Stomach smooth muscle (tissue), 2 donors: ENCODE measurements around the gene NKX3-2.
"Not testable (repeated sequence)": the region's sequence is repeated elsewhere in the genome, so short reads cannot be mapped to it uniquely, and the experiment has no call there.

Experiments
- H3K27ac ChIP-seq: one replicate; pipeline ENCODE4 v1.7.0; 2013; ENCODE audit warnings: mild to moderate bottlenecking, low read length, inconsistent platforms
- H3K27me3 ChIP-seq, 2 donors: one replicate each; pipeline ENCODE4 v1.7.0; 2013; ENCODE audit warnings: low read length in 2 of 2; ENCODE audit not compliant: insufficient read depth in 2 of 2, control insufficient read depth in 1 of 2
- H3K36me3 ChIP-seq, 2 donors: one replicate each; pipeline ENCODE4 v1.7.0; 2013; ENCODE audit warnings: low read length in 2 of 2; ENCODE audit not compliant: control insufficient read depth in 2 of 2, insufficient read depth in 2 of 2
- H3K4me1 ChIP-seq: one replicate; pipeline ENCODE4 v1.7.0; 2013; ENCODE audit warnings: low read length; ENCODE audit not compliant: control insufficient read depth, insufficient read depth
- H3K4me3 ChIP-seq, 2 donors: one replicate each; pipeline ENCODE4 v1.7.0; 2013; ENCODE audit warnings: low read length in 2 of 2
- H3K9ac ChIP-seq, 2 donors: one replicate each; pipeline ENCODE4 v1.7.0; 2013; ENCODE audit warnings: low read length in 2 of 2, mild to moderate bottlenecking in 1 of 2
- H3K9me3 ChIP-seq, 2 donors: one replicate each; pipeline ENCODE4 v1.7.0; 2013; ENCODE audit warnings: low read length in 2 of 2; ENCODE audit not compliant: control insufficient read depth in 2 of 2
- donor health status: healthy.
- donor health status: Pancreatic carcinoma.

Gene NKX3-2

DNA sequence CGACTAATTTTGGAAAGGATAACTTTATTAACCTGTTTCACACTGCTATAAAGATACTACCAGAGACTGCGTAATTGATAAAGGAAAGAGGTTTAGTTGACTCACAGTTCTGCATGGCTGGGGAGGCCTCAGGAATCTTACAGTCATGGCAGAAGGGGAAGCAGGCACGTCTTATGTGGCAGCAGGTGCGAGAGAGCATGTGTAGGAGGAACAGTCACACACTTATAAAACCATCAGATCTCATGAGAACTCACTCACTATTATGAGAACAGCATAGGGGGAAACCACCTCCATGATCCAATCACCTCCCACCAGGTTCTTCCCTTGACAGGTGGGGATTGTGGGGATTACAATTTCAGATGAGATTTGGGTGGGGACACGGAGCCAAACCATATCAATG lies 15.8 kb upstream of the NKX3-2 start:
- not testable (repeated sequence) for H3K27me3 ChIP-seq, H3K4me3 ChIP-seq, H3K36me3 ChIP-seq, H3K9ac ChIP-seq, H3K9me3 ChIP-seq, H3K27ac ChIP-seq, H3K4me1 ChIP-seq

DNA sequence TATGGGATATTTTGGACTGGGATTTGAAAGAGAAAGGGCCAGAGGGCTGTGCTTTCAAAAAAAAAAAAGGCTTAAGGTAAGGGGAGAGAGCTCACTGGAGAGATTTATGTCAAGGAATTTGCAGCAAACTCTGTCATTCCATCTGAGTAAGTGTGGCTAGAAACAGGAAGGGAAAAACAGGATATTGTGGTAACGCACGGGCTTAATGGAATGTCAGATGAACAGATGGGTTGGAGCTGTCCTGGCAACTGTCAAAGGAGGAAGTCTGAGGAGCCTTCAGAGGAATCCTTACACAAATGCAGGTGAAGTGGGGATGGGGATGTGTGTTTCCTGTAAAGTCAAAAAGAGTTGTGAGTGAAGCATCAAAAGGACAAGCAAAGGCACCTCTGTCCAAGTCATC lies 15.1 kb upstream of the NKX3-2 start:
- Histone ChIP-seq H3K9me3 (no peaks in the 10 kb centered on the region), H3K4me3 (no peak overlapping the region), H3K27me3 (no peaks in the 10 kb centered on the region), H3K27ac (no peak overlapping the region), H3K9ac (no peak overlapping the region), H3K4me1 (no peaks in the 10 kb centered on the region), H3K36me3 (no peaks in the 10 kb centered on the region)

- H3K27me3 ChIP-seq, result no peaks in the 10 kb centered on the region
- H3K36me3 ChIP-seq, result no peaks in the 10 kb centered on the region
- H3K27ac ChIP-seq, result no peak overlapping the region
- H3K4me3 ChIP-seq, result no peak overlapping the region
- no peaks in the 10 kb centered on the region for H3K9me3 ChIP-seq
- no peaks in the 10 kb centered on the region for H3K4me1 ChIP-seq
- H3K9ac ChIP-seq, result peak overlapping the region in 1 of 2 donors; percentile 13
Observed at GRCh38 chr4:13558881-13559280, 14.6 kb upstream of the NKX3-2 start.

GRCh38 chr4:13555325-13555724 lies 11.0 kb upstream of the NKX3-2 start:
- no peaks in the 10 kb centered on the region for H3K4me1 ChIP-seq
- H3K27me3 ChIP-seq, result no peaks in the 10 kb centered on the region
- H3K27ac ChIP-seq, result no peak overlapping the region

GRCh38 chr4:13553081-13553480 lies 8.8 kb upstream of the NKX3-2 start:
- Histone ChIP-seq H3K36me3 (no peaks in the 10 kb centered on the region), H3K4me3 (no peak overlapping the region), H3K27ac (no peak overlapping the region), H3K9ac (no peak overlapping the region), H3K27me3 (peaks cover 0 to 2% of the 10 kb centered on the region in 2 donors), H3K9me3 (no peaks in the 10 kb centered on the region), H3K4me1 (peaks cover 9% of the 10 kb centered on the region)

More at GRCh38 chr4:13555325-13555724, 11.0 kb upstream of the NKX3-2 start:
- Histone ChIP-seq H3K9me3 (no peaks in the 10 kb centered on the region), H3K36me3 (no peaks in the 10 kb centered on the region), H3K4me3 (no peak overlapping the region), H3K9ac (no peak overlapping the region)

DNA sequence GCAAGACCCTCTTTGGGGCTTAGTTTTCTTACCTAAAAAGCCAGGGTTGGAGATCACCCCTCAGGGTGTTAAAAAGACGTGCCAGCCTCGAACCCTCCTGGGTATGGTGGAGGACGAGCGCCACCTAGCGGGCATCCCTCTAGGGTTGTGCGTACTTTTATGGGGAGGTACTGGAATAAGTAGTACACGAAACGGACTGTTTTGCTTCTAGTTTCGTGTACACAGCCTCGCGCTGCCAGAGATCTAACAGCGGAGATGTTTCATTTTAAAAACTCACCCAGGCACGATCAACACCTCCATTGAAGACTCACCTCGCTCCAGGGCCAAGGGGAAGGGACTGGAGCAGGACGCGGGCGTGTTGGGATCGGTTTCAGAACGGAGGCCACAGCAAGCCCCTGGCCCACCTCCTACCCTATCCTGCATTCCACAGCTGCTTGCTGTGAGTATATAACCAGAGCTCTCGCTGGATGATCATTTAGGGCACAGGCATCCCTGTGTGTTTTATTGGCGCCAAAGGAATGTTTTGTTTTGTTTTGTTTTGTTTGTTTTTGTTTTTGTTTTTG lies 4.8 kb upstream of the NKX3-2 start:
- H3K9ac ChIP-seq, result peak overlapping the region; percentile 70 to 79
- no peak overlapping the region for H3K27ac ChIP-seq
- no peaks in the 10 kb centered on the region for H3K9me3 ChIP-seq
- peaks cover 0 to 11% of the 10 kb centered on the region in 2 donors for H3K27me3 ChIP-seq
- peak overlapping the region; percentile 68 to 76 for H3K4me3 ChIP-seq
- H3K36me3 ChIP-seq, result no peaks in the 10 kb centered on the region
- H3K4me1 ChIP-seq, result peaks cover 29% of the 10 kb centered on the region

DNA sequence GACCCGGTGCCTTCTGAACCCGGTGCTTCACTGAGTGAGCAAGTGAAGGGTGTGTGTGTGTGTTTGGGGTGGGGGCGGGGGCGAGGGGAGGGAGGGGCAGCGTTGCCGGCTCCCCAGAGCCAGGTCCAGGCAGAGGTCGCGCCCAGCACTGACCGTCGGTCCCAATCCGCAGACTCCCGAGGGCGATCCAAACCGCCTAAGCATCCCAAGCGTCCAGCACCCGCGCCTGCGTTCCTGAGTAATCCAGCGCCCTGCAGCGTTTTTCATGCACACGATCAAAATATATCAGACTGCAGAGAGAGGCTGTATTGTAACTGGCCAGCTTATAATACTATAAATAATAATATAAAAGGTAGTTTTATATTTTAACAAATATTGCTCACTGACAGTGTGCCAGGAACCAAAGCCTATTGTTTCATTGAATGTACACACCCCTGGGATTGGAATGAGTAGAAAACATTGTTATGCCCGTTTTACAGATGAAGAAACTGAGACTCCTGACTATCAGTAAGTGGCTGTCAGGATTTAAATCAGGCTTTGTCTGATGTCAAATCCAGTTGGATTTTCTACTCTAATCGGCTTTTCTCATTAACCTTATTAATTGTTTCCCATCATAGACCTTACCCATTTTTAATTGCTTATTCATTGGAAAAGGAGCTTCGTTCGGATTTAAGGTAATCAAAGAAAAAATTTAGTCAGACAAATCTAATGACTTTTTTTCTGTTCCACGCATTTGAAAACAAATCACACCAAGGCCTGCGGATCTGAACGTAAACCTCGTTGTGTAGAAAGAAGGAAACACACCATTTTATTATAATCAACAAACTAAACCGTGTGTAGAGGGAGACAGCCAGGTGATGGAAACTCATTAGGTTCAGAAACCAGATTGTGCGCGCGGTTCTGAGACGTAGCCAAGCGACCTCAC lies 4.0 kb upstream of the NKX3-2 start:
- Histone ChIP-seq H3K27me3 (peaks cover 0 to 11% of the 10 kb centered on the region in 2 donors), H3K27ac (peak overlapping the region; percentile 75), H3K36me3 (no peaks in the 10 kb centered on the region), H3K4me1 (peaks cover 36% of the 10 kb centered on the region), H3K9me3 (no peaks in the 10 kb centered on the region), H3K9ac (peak overlapping the region; percentile 79 to 90), H3K4me3 (peak overlapping the region; percentile 81 to 89)

GRCh38 chr4:13547485-13548041 lies 3.3 kb upstream of the NKX3-2 start:
- no peaks in the 10 kb centered on the region for H3K9me3 ChIP-seq
- H3K36me3 ChIP-seq, result no peaks in the 10 kb centered on the region
- H3K9ac ChIP-seq, result peak overlapping the region; percentile 79 to 90
- H3K4me3 ChIP-seq, result peak overlapping the region; percentile 81 to 89
- peaks cover 43% of the 10 kb centered on the region for H3K4me1 ChIP-seq
- H3K27me3 ChIP-seq, result peaks cover 0 to 11% of the 10 kb centered on the region in 2 donors
- peak overlapping the region; percentile 75 for H3K27ac ChIP-seq

GRCh38 chr4:13546941-13547484 lies 2.7 kb upstream of the NKX3-2 start:
- H3K27me3 ChIP-seq, result peaks cover 0 to 11% of the 10 kb centered on the region in 2 donors
- no peaks in the 10 kb centered on the region for H3K36me3 ChIP-seq
- H3K27ac ChIP-seq, result peak overlapping the region; percentile 75
- peaks cover 47% of the 10 kb centered on the region for H3K4me1 ChIP-seq
- H3K9me3 ChIP-seq, result no peaks in the 10 kb centered on the region
- peak overlapping the region; percentile 81 to 89 for H3K4me3 ChIP-seq
- H3K9ac ChIP-seq, result peak overlapping the region; percentile 79 to 90

- Histone ChIP-seq H3K27ac (peak overlapping the region; percentile 75), H3K27me3 (peaks cover 0 to 15% of the 10 kb centered on the region in 2 donors), H3K4me3 (peak overlapping the region; percentile 81 to 89), H3K9ac (peak overlapping the region; percentile 79 to 90), H3K4me1 (peaks cover 54% of the 10 kb centered on the region), H3K9me3 (no peaks in the 10 kb centered on the region), H3K36me3 (no peaks in the 10 kb centered on the region)
Observed at GRCh38 chr4:13546142-13546940, 2.0 kb upstream of the NKX3-2 start.
